Fibroblast of mammary gland (primary cell): Measurements from ENCODE around the gene OR5H2.

Experiments
- DNase-seq: peaks from one replicate; pipeline ENCODE4 v3.0.0-alpha.2; 2010; ENCODE audit warnings: low read depth
- H3K4me3 ChIP-seq: 2 replicates; pipeline ENCODE4 v1.5.1; 2011; ENCODE audit warnings: low read depth, mild to moderate bottlenecking, low read length, moderate library complexity; ENCODE audit not compliant: control insufficient read depth
- CTCF ChIP-seq: conservative IDR thresholded peaks from 2 replicates; pipeline ENCODE4 v1.5.1; 2011; ENCODE audit warnings: low read depth, low read length, inconsistent platforms; ENCODE audit not compliant: control insufficient read depth, insufficient read depth

Gene OR5H2

GRCh38 chr3:98291332-98291957 is 9.1 kb downstream of the OR5H2 start:
- no peak overlapping the region for H3K4me3 ChIP-seq
- no peak for TF ChIP-seq CTCF
- no peak for DNase-seq

GRCh38 chr3:98322101-98322500 is 39.8 kb downstream of the OR5H2 start:
- TF ChIP-seq CTCF = no peak
- no peak overlapping the region for H3K4me3 ChIP-seq
- DNase-seq = no peak

GRCh38 chr3:98322686-98323085 is 40.4 kb downstream of the OR5H2 start:
- DNase-seq = no peak
- H3K4me3 ChIP-seq = no peak overlapping the region
- TF ChIP-seq CTCF = no peak

GRCh38 chr3:98323425-98323824 is 41.1 kb downstream of the OR5H2 start:
- DNase-seq = no peak
- no peak for TF ChIP-seq CTCF
- no peak overlapping the region for H3K4me3 ChIP-seq

GRCh38 chr3:98325055-98325454 is 42.8 kb downstream of the OR5H2 start:
- no peak for TF ChIP-seq CTCF
- no peak for DNase-seq
- H3K4me3 ChIP-seq = no peak overlapping the region

GRCh38 chr3:98326105-98326893 is 44.0 kb downstream of the OR5H2 start:
- no peak overlapping the region for H3K4me3 ChIP-seq
- no peak for DNase-seq
- no peak for TF ChIP-seq CTCF
